Neural cell (in vitro differentiated cells): ENCODE measurements around the gene POLR2H. TPM values are rescaled to one million over a fixed set of nuclear protein-coding genes. Genes with fewer than 3 reads are reported as not detected.

ENCODE experiments used
- H2AFZ ChIP-seq: fragments of 200-600, 300-800 bp; sonication (generic), shearing (Covaris generic); 2 replicates; pipeline ENCODE4 v1.6.0; 2014; ENCODE audit warnings: low read depth, mild to moderate bottlenecking, antibody characterized with exemption, low read length, moderate library complexity
- H3F3A ChIP-seq: fragments of 200-600 bp; shearing (Covaris generic); 2 replicates; pipeline ENCODE4 v1.6.1; 2016; ENCODE audit warnings: mild to moderate bottlenecking, moderate library complexity, mixed read lengths, antibody characterized with exemption, low read length; ENCODE audit not compliant: insufficient read depth, poor library complexity, severe bottlenecking
- H3K27ac ChIP-seq: fragments of 200-600, 300-800 bp; sonication (generic), shearing (Covaris generic); 2 replicates; pipeline ENCODE4 v1.5.1; 2014; ENCODE audit warnings: mild to moderate bottlenecking, low read length, moderate library complexity
- H3K27me3 ChIP-seq: fragments of 300-800, 200-600 bp; sonication (generic), shearing (Covaris generic); 2 replicates; pipeline ENCODE4 v1.6.0; 2014; ENCODE audit warnings: mild to moderate bottlenecking, low read depth, low read length, moderate library complexity; ENCODE audit not compliant: insufficient read depth
- H3K36me3 ChIP-seq: fragments of 300-800, 200-600 bp; sonication (generic), shearing (Covaris generic); 2 replicates; pipeline ENCODE4 v1.5.1; 2014; ENCODE audit warnings: mild to moderate bottlenecking, antibody characterized with exemption, low read length, moderate library complexity; ENCODE audit not compliant: insufficient read depth
- H3K4me2 ChIP-seq: fragments of 300-800, 200-600 bp; sonication (generic), shearing (Covaris generic); 2 replicates; pipeline ENCODE4 v1.6.0; 2014; ENCODE audit warnings: mild to moderate bottlenecking, low read length
- H3K4me3 ChIP-seq: fragments of 300-800, 200-600 bp; sonication (generic), shearing (Covaris generic); 2 replicates; pipeline ENCODE4 v1.5.1; 2014; ENCODE audit warnings: mild to moderate bottlenecking, low read length, moderate library complexity
- H3K79me2 ChIP-seq: fragments of 200-600 bp; shearing (Covaris generic); replicated peaks from 2 replicates; pipeline ENCODE4 v1.6.0; 2014; ENCODE audit warnings: mild to moderate bottlenecking, low read length, moderate library complexity; ENCODE audit not compliant: insufficient read depth
- H3K9ac ChIP-seq: fragments of 300-800, 200-600 bp; sonication (generic), shearing (Covaris generic); 2 replicates; pipeline ENCODE4 v1.6.1; 2016; ENCODE audit warnings: mild to moderate bottlenecking, low read length, mixed read lengths
- H3K9me2 ChIP-seq: fragments of 200-600 bp; shearing (Covaris generic); 2 replicates; pipeline ENCODE4 v1.6.1; 2016; ENCODE audit warnings: mild to moderate bottlenecking, low read length, mixed read lengths; ENCODE audit not compliant: insufficient read depth
- H3K9me3 ChIP-seq: fragments of 200-600, 300-800 bp; sonication (generic), shearing (Covaris generic); 2 replicates; pipeline ENCODE4 v1.6.1; 2016; ENCODE audit warnings: mild to moderate bottlenecking, mixed run types, low read length, moderate library complexity, mixed read lengths
- H4K20me1 ChIP-seq: fragments of 200-600 bp; shearing (Covaris generic); 2 replicates; pipeline ENCODE4 v1.6.1; 2016; ENCODE audit warnings: mild to moderate bottlenecking, mixed run types; ENCODE audit not compliant: insufficient read depth
- CTCF ChIP-seq: fragments of 450-650 bp; IDR thresholded peaks from 2 replicates; pipeline ENCODE4 v1.5.1; 2014; ENCODE audit warnings: antibody characterized with exemption, mild to moderate bottlenecking, moderate library complexity; ENCODE audit not compliant: poor library complexity, severe bottlenecking
- EP300 ChIP-seq: fragments of 450-650 bp; conservative IDR thresholded peaks from 2 replicates; pipeline ENCODE4 v1.6.1; 2014; ENCODE audit warnings: antibody characterized with exemption, mild to moderate bottlenecking, moderate library complexity; ENCODE audit not compliant: poor library complexity, severe bottlenecking
- EZH2 ChIP-seq: fragments of 200-600, 300-800 bp; shearing (Covaris generic), sonication (generic); IDR thresholded peaks from 2 replicates; pipeline ENCODE4 v1.6.1; 2014; ENCODE audit warnings: antibody characterized with exemption, low read length, borderline replicate concordance, mild to moderate bottlenecking; ENCODE audit not compliant: insufficient read depth, poor library complexity, severe bottlenecking
- MXI1 ChIP-seq: fragments of 450-650 bp; conservative IDR thresholded peaks from 2 replicates; pipeline ENCODE4 v1.6.1; 2014; ENCODE audit warnings: antibody characterized with exemption, mild to moderate bottlenecking; ENCODE audit not compliant: poor library complexity, severe bottlenecking
- POLR2AphosphoS5 ChIP-seq: IDR thresholded peaks from 2 replicates; pipeline ENCODE4 v1.6.1; 2012
- RAD21 ChIP-seq: fragments of 450-650 bp; conservative IDR thresholded peaks from 2 replicates; pipeline ENCODE4 v1.6.1; 2014; ENCODE audit warnings: antibody characterized with exemption, mild to moderate bottlenecking, moderate library complexity
- REST ChIP-seq: IDR thresholded peaks from 2 replicates; pipeline ENCODE4 v1.6.1; 2012; ENCODE audit warnings: borderline replicate concordance
- SMC3 ChIP-seq: fragments of 450-650 bp; conservative IDR thresholded peaks from 2 replicates; pipeline ENCODE4 v1.6.1; 2014; ENCODE audit warnings: antibody characterized with exemption, mild to moderate bottlenecking, moderate library complexity; ENCODE audit not compliant: poor library complexity
- TAF1 ChIP-seq: IDR thresholded peaks from 2 replicates; pipeline ENCODE4 v1.6.1; 2012; ENCODE audit warnings: low read depth
- polyA plus RNA-seq: library from polyadenylated mRNA; depleted of rRNA; stranded (reverse); fragments of >200 nt; gene quantifications from 2 replicates; pipeline ENCODE4 v1.2.3, GENCODE V29; 2014

Gene POLR2H
- polyA plus RNA-seq, 1 donor from 2014 or later = 185 TPM

GRCh38 chr3:184354754-184355153 lies 6.8 kb upstream of the POLR2H start:
- no peak overlapping the region for H2AFZ ChIP-seq
- no peaks in the 10 kb centered on the region for H3K9me3 ChIP-seq
- no peaks in the 10 kb centered on the region for H3K36me3 ChIP-seq

DNA sequence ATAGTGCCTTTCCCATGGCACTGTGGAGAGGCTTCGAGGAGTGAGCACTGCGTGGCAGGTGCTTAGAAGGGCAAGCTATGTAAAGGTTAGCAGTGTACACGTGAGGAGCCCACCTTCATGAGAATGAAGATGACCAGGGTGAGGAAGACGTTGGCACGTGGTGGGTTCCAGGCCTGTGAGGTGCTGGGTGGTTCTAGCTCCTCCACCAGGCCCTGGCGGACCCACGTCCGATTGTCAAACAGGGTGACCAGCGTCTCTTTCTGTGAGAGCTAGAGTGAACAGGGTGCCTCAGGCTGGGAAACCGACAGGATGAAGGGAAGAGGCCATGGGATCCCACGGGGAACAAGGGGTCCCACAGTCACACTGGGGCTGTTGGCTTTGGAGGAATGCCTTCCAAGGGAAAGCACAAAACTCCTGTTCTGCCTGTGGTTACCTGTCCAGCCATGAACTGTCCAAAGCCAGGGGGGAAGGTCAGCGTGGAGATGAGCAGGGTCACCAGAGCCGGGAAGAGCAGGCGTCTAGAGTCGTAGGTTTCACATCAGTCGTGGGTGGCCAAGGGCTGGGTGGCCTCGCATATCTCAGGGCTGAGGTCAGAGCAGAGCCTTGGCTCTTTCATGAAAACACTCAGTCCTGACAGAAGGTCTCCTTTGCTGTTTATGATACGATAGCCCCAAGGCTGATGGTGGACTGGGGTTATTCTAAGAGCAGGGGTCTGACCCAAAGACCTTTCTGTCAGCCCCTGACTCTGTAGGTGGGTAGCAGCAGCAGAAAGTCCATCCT lies 6.1 kb upstream of the POLR2H start:
- Histone ChIP-seq H3F3A (no peaks in the 10 kb centered on the region), H4K20me1 (no peaks in the 10 kb centered on the region), H3K9ac (no peak overlapping the region), H3K4me2 (no peak overlapping the region), H3K9me3 (no peaks in the 10 kb centered on the region), H2AFZ (no peak overlapping the region), H3K27ac (no peak overlapping the region), H3K27me3 (no peaks in the 10 kb centered on the region), H3K9me2 (no peaks in the 10 kb centered on the region), H3K36me3 (no peaks in the 10 kb centered on the region), H3K4me3 (no peak overlapping the region), H3K79me2 (peaks cover under 1% of the 10 kb centered on the region)
- TF ChIP-seq MXI1 = no peak
- no peak for TF ChIP-seq RAD21
- no peak for TF ChIP-seq CTCF

More at GRCh38 chr3:184354754-184355153, 6.8 kb upstream of the POLR2H start:
- Histone ChIP-seq H3K4me2 (no peak overlapping the region), H3K27ac (no peak overlapping the region), H4K20me1 (no peaks in the 10 kb centered on the region), H3F3A (no peaks in the 10 kb centered on the region), H3K79me2 (no peaks in the 10 kb centered on the region), H3K9ac (no peak overlapping the region), H3K27me3 (no peaks in the 10 kb centered on the region), H3K9me2 (no peaks in the 10 kb centered on the region), H3K4me3 (no peak overlapping the region)
- TF ChIP-seq EZH2 = no peak
- TF ChIP-seq TAF1 = no peak
- TF ChIP-seq REST = no peak
- no peak for TF ChIP-seq EP300
- no peak for TF ChIP-seq RAD21
- no peak for TF ChIP-seq SMC3
- no peak for TF ChIP-seq CTCF
- TF ChIP-seq MXI1 = no peak
- no peak for TF ChIP-seq POLR2AphosphoS5
